GM15510 (cell line): ENCODE results near the gene RNLS.

Experiments
- POLR2A ChIP-seq: IDR thresholded peaks from 3 replicates; pipeline ENCODE4 v1.6.1; 2011; ENCODE audit warnings: borderline replicate concordance; ENCODE audit not compliant: insufficient read length; ENCODE audit errors: extremely low read depth

RNLS gene

DNA sequence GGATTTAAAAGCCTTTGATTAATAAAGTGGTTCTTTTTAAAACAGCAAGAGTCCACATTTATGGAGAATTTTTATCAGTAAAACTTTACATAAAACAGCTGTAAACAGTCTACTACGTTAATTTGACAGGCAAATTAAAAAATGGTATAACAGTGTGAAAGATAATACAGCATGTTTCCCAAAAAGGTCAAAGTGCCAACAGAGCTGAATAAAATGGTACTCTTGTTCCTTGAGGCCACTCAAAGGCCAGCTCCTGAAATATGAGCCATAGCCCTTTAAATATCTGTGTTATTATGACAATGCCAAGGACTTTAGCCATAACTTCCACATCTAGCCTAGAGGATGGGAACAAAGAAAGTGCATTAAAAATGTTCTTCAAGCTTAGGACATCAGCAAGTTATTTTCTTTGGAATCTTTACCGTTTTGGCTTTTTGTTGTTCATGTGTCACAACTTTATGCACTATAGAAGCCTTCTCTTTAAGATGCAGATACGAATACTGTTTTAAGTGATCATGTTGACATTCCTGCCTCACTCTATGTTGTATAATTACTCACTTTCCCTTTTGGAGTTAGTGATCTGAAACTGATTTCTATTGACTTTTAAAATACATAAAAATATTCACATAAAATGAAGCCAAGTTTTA, 165.6 kb downstream of the RNLS start:
- TF ChIP-seq POLR2A, result no peak

DNA sequence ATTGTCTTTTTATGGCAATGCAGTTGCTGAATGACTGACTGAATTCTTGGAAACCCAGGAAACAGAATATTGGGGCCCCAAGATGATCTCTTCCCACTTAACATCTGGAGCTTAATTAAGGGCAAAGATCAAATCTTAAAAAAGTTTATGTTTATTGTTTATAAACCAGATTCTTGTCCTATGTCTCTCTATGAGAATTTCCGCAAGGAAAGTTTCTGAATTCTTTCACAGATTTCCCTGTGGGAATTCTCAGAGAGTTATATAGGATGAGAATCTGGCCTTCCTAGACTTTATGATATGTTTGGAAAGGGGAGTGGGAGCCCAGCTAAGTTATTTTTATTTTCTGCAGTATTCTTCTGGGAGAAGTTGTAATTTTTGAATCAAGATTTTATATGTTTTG, 166.3 kb downstream of the RNLS start:
- no peak for TF ChIP-seq POLR2A

DNA sequence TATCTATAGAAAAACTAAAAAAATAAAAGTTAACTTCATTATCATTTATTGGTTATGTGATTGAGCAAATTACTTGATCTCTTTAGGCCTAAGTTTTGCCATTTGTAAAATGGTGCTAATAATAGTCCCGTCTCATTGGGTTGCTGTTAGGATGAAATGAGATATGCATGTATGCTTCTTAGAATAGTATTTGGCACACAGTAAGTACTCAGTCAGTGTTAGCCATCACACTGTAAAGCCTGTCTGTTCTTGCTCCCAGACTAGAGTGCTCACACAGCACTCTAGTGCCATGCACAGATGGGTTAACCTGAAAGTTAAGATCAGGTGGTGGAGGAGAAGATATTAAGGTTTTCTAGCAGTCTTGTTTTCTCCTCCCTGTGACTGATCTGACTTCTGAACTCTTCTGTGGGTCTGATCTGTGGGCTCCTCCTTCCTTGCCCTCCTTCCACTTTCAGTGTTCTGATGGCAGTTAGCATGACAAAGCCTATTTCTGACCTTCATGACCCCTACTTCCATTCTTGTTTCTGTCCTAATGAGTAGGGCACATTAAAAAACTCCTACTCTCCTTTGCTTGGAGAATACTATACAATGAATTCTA, 167.5 kb downstream of the RNLS start:
- no peak for TF ChIP-seq POLR2A

DNA sequence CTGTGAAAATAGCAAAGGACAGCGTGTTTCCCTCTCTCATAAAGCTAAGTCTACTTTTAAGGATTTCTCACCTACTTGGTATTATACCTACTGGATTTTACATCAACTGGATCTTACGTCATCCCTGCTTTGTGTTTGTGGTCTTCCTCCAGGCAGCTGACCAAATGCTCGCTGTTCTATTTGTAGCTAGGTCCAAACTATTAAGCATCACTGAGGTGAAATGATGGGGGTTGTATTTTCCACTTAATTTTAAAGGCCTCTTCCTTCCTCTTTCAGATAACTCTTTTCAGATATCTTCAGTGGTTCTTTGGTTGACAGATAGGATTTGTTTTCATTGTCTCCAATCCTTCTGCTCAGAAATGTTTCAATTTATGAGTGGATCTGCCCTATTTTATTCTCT, 169.7 kb downstream of the RNLS start:
- TF ChIP-seq POLR2A, result no peak

DNA sequence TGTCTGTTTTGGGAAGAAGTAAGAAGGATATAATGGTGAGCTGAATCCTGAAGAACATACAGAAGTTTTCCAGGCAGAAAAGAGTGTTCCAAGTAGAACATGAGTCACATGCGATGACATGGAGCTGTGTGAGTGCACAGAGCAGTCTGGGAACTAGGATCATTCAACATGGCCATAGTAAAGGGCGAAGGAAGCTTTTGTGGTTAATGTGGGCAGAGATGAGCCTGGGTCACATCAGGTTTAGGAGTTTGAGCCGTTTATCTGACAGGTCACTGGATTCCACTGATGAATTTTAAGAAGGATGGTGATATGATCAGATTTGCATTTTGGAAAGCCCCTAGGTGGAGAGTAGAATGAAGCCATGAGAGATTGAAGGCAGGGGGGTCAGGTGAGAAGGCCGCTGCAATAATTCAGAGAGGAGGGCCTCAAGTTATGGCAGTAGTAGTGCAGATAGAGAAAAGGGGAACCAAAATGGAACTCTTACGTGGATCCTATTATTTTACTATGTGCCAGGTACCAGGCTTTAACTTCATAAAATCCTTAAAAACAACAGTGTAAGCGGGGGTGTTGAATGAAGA, 171.3 kb downstream of the RNLS start:
- no peak for TF ChIP-seq POLR2A

DNA sequence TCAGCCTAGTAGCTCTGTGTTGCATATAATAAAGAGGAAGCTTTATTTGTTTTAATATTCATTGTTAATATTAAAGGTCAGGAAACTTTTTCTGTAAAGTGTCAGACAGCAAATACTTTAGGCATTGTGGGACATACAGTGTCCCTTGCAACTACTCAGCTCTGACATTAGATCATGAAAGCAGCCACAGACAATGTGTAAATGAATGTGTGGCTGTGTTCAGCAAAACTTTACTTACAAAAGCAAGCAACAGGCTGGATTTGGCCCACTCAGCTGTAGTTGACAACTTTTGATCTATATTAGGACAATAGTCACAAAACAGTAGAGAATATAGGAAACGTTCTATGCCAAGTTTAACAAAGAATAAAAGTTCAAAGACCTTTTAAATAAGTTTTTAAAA, 173.3 kb downstream of the RNLS start:
- no peak for TF ChIP-seq POLR2A

DNA sequence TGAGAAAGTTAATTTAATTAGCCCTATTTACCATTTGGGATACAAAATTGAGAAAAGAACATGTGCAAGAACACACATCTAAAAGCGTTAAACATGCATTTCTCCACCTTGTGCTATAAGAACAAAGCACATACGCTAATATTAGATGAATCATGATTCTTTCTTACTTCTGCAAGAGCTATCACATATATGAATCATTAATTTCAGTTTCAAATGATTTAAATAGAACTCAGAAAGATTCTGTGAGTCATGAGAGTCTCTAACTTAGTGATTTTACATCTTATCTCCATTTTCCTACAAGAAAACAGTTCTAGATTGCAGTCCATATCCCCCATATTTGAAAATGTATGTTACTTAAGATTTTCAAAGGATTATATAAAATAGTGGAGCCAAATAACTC, 173.9 kb downstream of the RNLS start:
- no peak for TF ChIP-seq POLR2A

DNA sequence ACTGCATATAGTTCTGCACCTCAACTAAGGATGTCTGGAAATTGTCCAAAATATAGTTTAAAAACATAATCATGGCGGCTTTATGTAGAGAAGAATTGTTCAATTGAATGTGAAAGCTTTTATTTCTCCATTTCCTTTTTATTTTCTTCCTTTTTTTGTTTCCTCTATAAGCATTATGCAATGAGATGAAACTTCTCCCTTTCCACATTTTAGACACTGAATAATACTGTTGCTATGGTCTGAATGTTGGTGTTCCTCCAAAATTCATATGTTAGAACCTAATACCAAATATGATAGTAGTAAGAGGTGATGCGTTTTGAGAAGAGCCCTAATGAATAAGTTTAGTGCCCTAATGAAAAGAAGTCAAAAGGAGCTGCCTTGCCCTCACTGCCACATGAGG, 175.0 kb downstream of the RNLS start:
- no peak for TF ChIP-seq POLR2A

DNA sequence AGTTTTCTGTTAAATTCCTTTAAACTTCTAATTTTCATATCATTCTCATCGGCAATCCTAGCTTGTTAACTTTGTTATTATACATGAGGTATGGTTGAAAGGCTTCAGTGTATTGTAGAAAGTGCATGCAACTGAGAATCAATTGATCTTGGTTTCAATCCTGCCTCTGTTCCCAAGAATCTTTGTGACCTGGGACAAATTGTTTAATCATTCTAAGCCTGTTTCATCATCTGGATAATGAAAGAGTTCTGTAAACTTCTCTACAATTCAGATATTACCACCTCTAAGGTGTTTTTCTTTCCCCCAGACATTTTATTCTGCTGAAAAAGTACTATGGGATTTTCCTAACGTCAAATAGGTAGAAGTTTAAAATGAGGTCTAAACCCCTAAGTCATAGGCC, 179.0 kb downstream of the RNLS start:
- TF ChIP-seq POLR2A, result no peak

DNA sequence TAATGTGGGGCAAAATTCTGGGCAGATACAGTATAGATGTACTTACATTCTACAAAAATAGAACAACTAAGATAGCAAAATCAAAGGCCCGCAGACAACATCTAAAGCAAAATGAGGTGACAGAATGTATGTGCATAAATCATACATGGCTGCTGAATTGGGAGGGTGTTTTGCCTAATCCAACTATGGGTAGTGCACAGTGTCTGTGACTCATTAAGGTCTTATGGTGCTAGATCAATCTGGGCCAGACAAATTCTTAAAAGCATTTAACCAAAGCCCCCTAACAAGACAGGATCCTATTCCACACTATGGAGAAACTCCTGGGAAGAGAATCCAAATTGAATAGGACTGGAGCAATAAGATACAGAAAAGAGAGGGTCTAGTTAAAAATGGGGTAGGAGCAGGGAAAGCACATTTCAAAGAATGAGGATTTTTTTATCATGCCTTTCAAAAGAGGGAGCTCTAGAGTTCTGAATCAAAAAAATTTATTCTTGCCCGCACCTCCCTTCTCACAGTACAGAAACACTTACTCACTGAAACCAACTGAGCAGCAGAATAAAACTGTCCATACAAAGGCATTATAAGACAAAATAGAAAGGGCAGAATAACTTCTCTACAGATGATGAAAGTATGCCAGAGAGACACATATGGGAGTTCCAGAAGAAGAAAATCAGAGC, 181.3 kb downstream of the RNLS start:
- no peak for TF ChIP-seq POLR2A

DNA sequence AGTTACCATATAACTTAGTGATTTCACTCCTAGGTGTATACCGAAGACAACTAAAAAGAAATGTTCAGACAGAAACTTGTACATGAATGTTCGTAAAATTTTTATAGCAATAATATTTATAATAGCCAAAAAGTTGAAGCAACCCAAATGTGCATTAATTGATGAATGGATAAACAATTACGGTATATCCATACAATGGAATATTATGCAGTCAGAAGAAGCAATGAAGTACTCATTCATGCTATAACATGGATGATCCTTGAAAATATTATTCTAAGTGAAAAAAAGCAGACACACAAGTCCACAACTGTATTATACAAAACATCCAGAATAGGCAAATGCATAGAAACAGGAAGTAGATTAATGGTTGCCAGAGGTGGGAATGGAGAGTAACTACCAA, 183.9 kb downstream of the RNLS start:
- no peak for TF ChIP-seq POLR2A

DNA sequence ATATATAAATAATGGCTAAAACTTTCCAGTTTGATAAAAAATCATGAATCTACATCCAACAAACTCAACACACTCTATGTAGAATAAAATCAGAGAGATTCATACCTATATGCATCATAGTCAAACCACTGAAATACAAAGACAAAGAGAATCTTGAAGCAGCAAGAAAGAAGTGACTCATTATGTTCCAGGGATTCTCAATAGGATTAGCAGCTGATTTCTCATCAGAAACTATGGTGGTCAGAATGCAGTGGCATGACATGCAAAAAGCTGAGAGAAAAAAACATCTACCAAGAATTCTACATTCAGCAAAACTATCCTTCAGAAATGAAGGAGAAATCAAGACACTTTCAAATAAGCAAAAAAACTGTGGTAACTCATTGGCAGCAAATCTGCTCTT, 187.4 kb downstream of the RNLS start:
- TF ChIP-seq POLR2A, result no peak

DNA sequence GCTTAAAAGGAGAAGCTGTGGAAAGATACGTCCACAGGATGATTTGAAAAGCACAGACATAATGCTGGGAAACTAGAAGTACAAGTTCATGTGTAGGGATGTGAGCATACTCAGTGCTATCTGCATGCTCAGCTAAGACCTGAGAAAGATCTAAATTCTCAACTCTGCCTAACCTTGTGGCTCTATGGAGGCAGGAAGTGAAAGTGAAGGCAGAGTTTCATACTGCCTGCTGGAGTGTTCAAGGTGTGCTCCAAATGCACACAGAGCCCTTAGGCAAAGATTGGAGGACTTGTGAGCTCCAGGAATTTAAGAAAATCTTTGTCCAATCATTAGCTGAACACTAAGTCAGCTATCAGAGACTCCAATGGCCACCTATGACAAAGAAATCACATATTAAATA, 190.9 kb downstream of the RNLS start:
- no peak for TF ChIP-seq POLR2A

DNA sequence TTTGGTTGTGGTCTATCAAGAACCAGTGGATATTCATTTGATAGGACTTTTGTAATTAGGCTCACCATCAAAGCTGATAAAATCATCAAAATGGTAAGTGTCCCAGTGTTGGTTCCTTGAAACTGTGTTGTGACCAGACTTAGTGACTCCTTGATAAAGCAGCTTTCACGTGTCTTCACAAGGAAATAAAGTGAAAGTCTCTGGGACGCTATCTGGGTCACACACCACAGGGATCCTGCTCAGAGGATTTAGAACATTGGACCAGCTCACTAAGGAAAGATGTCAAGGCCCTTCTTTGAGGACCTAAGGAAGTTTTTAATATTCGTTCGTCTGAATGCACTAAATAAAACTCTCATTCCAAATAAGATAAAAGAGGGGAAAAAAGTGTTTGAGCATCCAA, 193.1 kb downstream of the RNLS start:
- no peak for TF ChIP-seq POLR2A

DNA sequence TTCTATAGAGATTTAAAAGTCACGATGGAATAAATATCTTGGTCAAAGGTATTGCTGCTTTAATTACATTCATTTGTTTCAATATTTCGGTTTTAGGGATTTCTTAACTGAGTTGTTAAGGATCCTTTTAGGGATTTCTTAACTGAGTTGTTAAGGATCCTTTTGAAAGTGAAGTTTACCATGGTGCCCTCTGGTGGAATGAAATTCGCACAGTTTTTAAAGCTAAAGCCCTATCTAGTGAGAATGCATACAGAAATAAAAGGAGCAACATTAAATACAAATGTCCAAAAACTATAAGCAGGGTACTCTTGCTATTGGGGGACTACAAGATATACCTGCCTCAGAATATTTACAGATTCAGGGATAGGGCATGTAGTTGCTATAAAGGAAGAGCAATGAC, 193.7 kb downstream of the RNLS start:
- TF ChIP-seq POLR2A, result no peak

DNA sequence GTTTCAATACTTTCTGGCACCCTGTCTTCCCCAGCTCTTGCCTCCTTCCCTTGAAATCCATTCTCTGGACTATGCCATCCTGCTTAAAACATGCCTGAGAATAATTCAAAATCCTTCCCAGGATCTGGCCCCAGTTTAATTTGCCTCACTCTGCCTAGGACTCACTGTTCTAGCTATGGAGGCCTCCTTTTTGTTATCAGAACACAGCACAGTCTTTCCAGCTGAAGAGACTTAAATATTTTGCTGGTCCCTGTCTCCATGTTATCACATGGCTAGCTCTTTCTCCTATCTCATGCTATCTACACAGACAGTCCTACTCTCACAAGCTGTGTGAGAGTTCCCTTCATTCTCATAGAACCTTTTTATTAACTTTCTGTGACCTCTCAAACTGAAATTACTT, 194.8 kb downstream of the RNLS start:
- no peak for TF ChIP-seq POLR2A
